Epithelial cell of esophagus (primary cell): ENCODE data around the gene LSAMP.

Source experiments
- DNase-seq: peaks from one replicate; pipeline ENCODE4 v3.0.0; 2010; ENCODE audit warnings: low read depth
- H3K4me3 ChIP-seq: 2 replicates; pipeline ENCODE4 v1.5.1; 2011; ENCODE audit warnings: mild to moderate bottlenecking, low read length, control low read depth
- CTCF ChIP-seq: IDR thresholded peaks from 2 replicates; pipeline ENCODE4 v1.5.1; 2011; ENCODE audit warnings: low read depth, mild to moderate bottlenecking, low read length, control low read depth, inconsistent platforms; ENCODE audit not compliant: insufficient read depth; ENCODE audit errors: missing control alignments

The LSAMP gene

DNA sequence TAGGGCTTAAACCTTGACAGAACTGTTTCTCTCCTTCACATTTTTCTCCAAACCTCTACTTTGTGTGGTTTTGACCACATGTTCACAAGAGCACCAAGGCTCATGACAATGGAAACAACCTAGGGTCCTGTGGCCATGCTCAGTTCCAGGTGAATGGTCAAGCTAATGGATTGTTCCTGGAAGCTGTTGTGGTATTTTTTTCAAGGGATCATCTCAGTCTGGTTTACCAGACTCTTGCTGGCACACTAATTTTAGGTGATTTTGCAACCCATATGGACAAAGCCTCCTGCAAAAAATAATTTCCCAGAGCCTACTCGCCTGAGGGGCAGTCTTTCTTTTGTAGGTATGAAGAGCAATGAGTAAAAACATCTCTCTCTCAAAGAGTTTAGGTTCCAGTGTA is 67.2 kb downstream of the LSAMP start:
- TF ChIP-seq CTCF = no peak
- H3K4me3 ChIP-seq = no peak overlapping the region
- no peak for DNase-seq

DNA sequence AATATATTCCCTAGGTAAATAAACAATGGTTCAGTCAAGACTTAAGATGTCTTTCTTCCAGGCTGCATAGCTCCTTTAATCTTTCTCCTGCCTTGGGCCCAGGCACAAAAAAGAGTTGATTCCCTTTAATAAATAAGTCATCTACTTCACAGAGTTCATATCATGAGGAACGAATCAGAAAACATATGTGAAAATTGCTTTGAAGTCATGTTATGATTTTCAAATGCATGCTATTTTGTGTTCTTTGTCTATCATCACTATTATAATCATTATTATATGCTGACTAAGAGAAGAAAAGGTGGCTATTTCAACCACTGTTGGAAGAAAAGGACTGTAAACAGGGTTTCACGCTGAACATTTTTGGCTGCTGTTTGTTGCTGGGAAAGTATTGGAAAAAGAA is 70.4 kb downstream of the LSAMP start:
- no peak for TF ChIP-seq CTCF
- no peak overlapping the region for H3K4me3 ChIP-seq
- DNase-seq = no peak

- no peak for TF ChIP-seq CTCF
- no peak overlapping the region for H3K4me3 ChIP-seq
- DNase-seq = no peak
Measured at GRCh38 chr3:116367761-116368395, 77.4 kb downstream of the LSAMP start.

- no peak for DNase-seq
- H3K4me3 ChIP-seq = no peak overlapping the region
- no peak for TF ChIP-seq CTCF
Measured at GRCh38 chr3:116356056-116356455, 89.2 kb downstream of the LSAMP start.

DNA sequence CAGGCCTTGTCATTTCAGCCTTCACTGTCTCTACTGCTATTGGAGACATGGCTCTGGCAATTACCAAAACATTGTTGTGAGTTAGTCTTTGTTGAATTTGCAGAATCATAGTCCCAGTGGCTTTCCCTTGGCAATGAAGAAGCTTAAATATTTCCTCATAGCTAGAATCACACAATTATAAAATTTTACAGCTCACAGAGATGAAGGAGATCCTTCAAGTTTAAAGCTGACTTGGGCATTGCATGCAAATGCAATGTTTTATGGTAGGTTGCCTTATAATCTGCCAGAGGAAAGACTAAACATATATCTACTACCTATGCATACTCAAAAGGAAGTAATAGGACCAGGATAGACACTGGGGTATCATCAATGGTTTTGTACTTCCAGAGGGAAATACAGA is 90.9 kb downstream of the LSAMP start:
- TF ChIP-seq CTCF = no peak
- no peak for DNase-seq
- no peak overlapping the region for H3K4me3 ChIP-seq

- DNase-seq = no peak
- TF ChIP-seq CTCF = no peak
- no peak overlapping the region for H3K4me3 ChIP-seq
Measured at GRCh38 chr3:116350119-116350733, 95.1 kb downstream of the LSAMP start.

- H3K4me3 ChIP-seq = no peak overlapping the region
- no peak for TF ChIP-seq CTCF
- no peak for DNase-seq
Measured at GRCh38 chr3:116348216-116348615, 97.1 kb downstream of the LSAMP start.
